SK-N-MC (cell line): ENCODE results near the gene TRAPPC12.

ENCODE experiments used
- EZH2 ChIP-seq: fragments of 200-600 bp; sonication (generic); IDR thresholded peaks from one replicate; pipeline ENCODE4 v1.6.1; 2017; ENCODE audit warnings: antibody characterized with exemption
- FOXP2 ChIP-seq: optimal IDR thresholded peaks from 2 replicates; pipeline ENCODE3; 2011; ENCODE audit warnings: mild to moderate bottlenecking, moderate library complexity; ENCODE audit not compliant: insufficient read depth; ENCODE audit errors: extremely low read length, control extremely low read depth
- POLR2AphosphoS5 ChIP-seq: IDR thresholded peaks from 2 replicates; pipeline ENCODE4 v1.6.1; 2012; ENCODE audit warnings: mild to moderate bottlenecking, low read depth, low read length, borderline replicate concordance

- TF ChIP-seq EZH2: no peak
- no peak for TF ChIP-seq POLR2AphosphoS5
- no peak for TF ChIP-seq FOXP2
Observed at GRCh38 chr2:3472296-3472695, 92.8 kb downstream of the TRAPPC12 start.
